ENCODE results near the gene FRMD4A.
A peak's percentile ranks its signal among the peaks of the same experiment; 100 is the strongest.

DNA sequence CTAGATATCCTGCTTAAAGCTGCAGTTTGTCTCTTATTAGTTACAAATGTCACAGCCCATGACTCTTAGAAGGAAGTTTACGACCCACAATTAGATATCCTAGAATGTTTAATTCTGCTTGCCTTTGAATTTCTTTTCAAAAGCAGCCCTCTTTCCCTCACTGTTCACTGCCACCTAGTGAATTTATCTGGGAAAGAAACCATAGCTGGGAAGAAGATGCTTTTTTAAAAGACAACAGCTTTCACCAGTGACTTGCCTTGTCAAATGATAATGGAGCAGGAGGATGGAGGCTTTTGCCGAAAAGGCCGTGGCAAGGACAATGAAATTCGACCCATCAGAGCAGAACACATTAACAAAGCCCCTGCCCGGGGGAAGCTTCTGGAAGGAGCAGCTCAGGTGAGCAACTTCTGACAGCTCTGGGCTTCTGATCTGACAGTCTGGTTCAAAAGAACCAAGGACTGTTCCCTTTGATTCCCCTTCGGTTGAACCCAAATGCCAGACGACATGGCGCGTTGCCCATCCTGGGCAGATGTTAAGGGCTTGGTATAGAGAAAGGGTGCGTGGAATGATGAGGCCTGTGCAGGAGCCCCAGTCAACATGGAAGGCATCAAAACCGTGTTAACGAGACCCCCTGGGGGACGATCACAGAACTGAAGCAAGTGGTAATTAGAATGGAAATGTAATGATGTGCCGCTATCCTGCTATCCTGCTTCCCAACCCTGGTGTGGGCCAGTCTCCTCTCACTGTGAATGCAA, 236.8 kb downstream of the FRMD4A start:
- TF ChIP-seq, protein P1, sequence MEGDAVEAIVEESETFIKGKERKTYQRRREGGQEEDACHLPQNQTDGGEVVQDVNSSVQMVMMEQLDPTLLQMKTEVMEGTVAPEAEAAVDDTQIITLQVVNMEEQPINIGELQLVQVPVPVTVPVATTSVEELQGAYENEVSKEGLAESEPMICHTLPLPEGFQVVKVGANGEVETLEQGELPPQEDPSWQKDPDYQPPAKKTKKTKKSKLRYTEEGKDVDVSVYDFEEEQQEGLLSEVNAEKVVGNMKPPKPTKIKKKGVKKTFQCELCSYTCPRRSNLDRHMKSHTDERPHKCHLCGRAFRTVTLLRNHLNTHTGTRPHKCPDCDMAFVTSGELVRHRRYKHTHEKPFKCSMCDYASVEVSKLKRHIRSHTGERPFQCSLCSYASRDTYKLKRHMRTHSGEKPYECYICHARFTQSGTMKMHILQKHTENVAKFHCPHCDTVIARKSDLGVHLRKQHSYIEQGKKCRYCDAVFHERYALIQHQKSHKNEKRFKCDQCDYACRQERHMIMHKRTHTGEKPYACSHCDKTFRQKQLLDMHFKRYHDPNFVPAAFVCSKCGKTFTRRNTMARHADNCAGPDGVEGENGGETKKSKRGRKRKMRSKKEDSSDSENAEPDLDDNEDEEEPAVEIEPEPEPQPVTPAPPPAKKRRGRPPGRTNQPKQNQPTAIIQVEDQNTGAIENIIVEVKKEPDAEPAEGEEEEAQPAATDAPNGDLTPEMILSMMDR (IDR thresholded peaks at IDR 0.05) = peak; percentile 71
- TF ChIP-seq EP300 (IDR thresholded peaks at IDR 0.05; ENCODE audit: borderline replicate concordance in 1 of 2, low read depth in 1 of 2, low read length in 1 of 2) = no peak
- TF ChIP-seq, protein P2, sequence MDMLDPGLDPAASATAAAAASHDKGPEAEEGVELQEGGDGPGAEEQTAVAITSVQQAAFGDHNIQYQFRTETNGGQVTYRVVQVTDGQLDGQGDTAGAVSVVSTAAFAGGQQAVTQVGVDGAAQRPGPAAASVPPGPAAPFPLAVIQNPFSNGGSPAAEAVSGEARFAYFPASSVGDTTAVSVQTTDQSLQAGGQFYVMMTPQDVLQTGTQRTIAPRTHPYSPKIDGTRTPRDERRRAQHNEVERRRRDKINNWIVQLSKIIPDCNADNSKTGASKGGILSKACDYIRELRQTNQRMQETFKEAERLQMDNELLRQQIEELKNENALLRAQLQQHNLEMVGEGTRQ (IDR thresholded peaks at IDR 0.05; ENCODE audit: borderline replicate concordance, low read depth, low read length) = no peak
- TF ChIP-seq SMC3 (IDR thresholded peaks at IDR 0.05; ENCODE audit: low read depth, low read length) = peak; percentile 85
- no peak for TF ChIP-seq SIN3A (IDR thresholded peaks at IDR 0.05; ENCODE audit: borderline replicate concordance, low read depth, low read length)
- TF ChIP-seq, protein P3, sequence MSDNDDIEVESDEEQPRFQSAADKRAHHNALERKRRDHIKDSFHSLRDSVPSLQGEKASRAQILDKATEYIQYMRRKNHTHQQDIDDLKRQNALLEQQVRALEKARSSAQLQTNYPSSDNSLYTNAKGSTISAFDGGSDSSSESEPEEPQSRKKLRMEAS (IDR thresholded peaks at IDR 0.05; ENCODE audit: low read depth) = no peak
- TF ChIP-seq NFIC (IDR thresholded peaks at IDR 0.05; ENCODE audit: borderline replicate concordance) = no peak
- no peak for TF ChIP-seq YY1 (IDR thresholded peaks at IDR 0.05; ENCODE audit: low read depth)
- TF ChIP-seq POLR2AphosphoS5 (IDR thresholded peaks at IDR 0.05; ENCODE audit: low read depth, low read length) = no peak
- no peak for TF ChIP-seq CHD2 (IDR thresholded peaks at IDR 0.05; ENCODE audit: low read length, partially characterized antibody)
